SK-N-SH (cell line): Measurements from ENCODE around the gene MAGI3. TPM values are rescaled to one million over a fixed set of nuclear protein-coding genes. Genes with fewer than 3 reads are reported as not detected.

ENCODE experiments used
- CTCF ChIA-PET: fragments of 300-600, 350-600 bp; formaldehyde crosslinking; extraction: SDS; loops from one replicate; lab custom pipeline; 2021; lab: Yijun Ruan, JAX
- POLR2A ChIA-PET: fragments of 350-600 bp; sonication (Branson Sonifier 250); formaldehyde crosslinking; extraction: SDS; loops from one replicate; lab custom pipeline; 2020; ENCODE audit warnings: antibody characterized with exemption, inconsistent platforms; lab: Yijun Ruan, JAX
- DNase-seq: peaks from one replicate; pipeline ENCODE4 v3.0.0; 2012
- H2AFZ ChIP-seq: fragments of 200-600 bp; sonication (generic); 2 replicates; pipeline ENCODE4 v1.8.1; 2016; ENCODE audit warnings: antibody characterized with exemption, mild to moderate bottlenecking, low read depth
- H3F3A ChIP-seq: fragments of 200-600 bp; sonication (generic); replicated peaks from 2 replicates; pipeline ENCODE3; 2016; ENCODE audit warnings: antibody characterized with exemption, mild to moderate bottlenecking; ENCODE audit not compliant: insufficient read depth
- H3K27ac ChIP-seq, 2 experiments: fragments of 200-500 bp in 1 of 2; fragments of 200-600 bp in 1 of 2; sonication (Bioruptor generic) in 1 of 2; sonication (generic), shearing (Covaris generic) in 1 of 2; 2 replicates each; pipeline versions ENCODE4 v1.5.1 to v1.6.1; 2014 to 2016; ENCODE audit warnings: low read depth in 2 of 2, inconsistent platforms in 1 of 2, low read length in 1 of 2, mild to moderate bottlenecking in 1 of 2, mixed read lengths in 1 of 2
- H3K27me3 ChIP-seq: fragments of 200-600 bp; sonication (generic), shearing (Covaris generic); 2 replicates; pipeline ENCODE4 v1.6.1; 2016; ENCODE audit warnings: mixed run types; ENCODE audit not compliant: insufficient read depth
- H3K36me3 ChIP-seq, 2 experiments: fragments of 200-500 bp in 1 of 2; fragments of 200-600 bp in 1 of 2; sonication (Bioruptor generic) in 1 of 2; sonication (generic) in 1 of 2; replicated peaks in 1 of 2; 2 replicates each; pipeline versions ENCODE3 to v1.5.1; 2014 to 2016; ENCODE audit warnings: low read length in 1 of 2, mild to moderate bottlenecking in 1 of 2; ENCODE audit not compliant: insufficient read depth in 2 of 2, control insufficient read depth in 1 of 2
- H3K4me1 ChIP-seq, 2 experiments: fragments of 200-500 bp in 1 of 2; fragments of 200-600 bp in 1 of 2; sonication (Bioruptor generic) in 1 of 2; sonication (generic), shearing (Covaris generic) in 1 of 2; 2 replicates each; pipeline versions ENCODE4 v1.5.1 to v1.6.1; 2014 to 2016; ENCODE audit warnings: low read depth in 1 of 2, low read length in 1 of 2, mixed run types in 1 of 2; ENCODE audit not compliant: insufficient read depth in 2 of 2, control insufficient read depth in 1 of 2
- H3K4me2 ChIP-seq: fragments of 200-600 bp; sonication (generic), shearing (Covaris generic); 2 replicates; pipeline ENCODE4 v1.6.1; 2017; ENCODE audit warnings: mixed run types
- H3K4me3 ChIP-seq, 2 experiments: fragments of 200-500 bp in 1 of 2; fragments of 200-600 bp in 1 of 2; sonication (Bioruptor generic) in 1 of 2; sonication (generic), shearing (Covaris generic) in 1 of 2; 2 replicates each; pipeline versions ENCODE4 v1.5.1 to v1.8.1; 2014 to 2016; ENCODE audit warnings: low read depth in 2 of 2, inconsistent platforms in 1 of 2, low read length in 1 of 2, mild to moderate bottlenecking in 1 of 2, mixed read lengths in 1 of 2, moderate library complexity in 1 of 2
- H3K79me2 ChIP-seq: fragments of 200-600 bp; sonication (generic); 2 replicates; pipeline ENCODE4 v1.8.1; 2017; ENCODE audit warnings: mild to moderate bottlenecking; ENCODE audit not compliant: insufficient read depth
- H3K9ac ChIP-seq: fragments of 200-600 bp; sonication (generic); 2 replicates; pipeline ENCODE4 v1.6.1; 2017; ENCODE audit warnings: mixed run types
- H3K9me2 ChIP-seq: fragments of 200-600 bp; sonication (generic); 2 replicates; pipeline ENCODE4 v1.6.1; 2017; ENCODE audit warnings: mixed run types
- H3K9me3 ChIP-seq: fragments of 200-600 bp; sonication (generic); 2 replicates; pipeline ENCODE4 v1.6.1; 2017; ENCODE audit warnings: mixed run types, mild to moderate bottlenecking, moderate library complexity
- H4K20me1 ChIP-seq: fragments of 200-600 bp; sonication (generic); 2 replicates; pipeline ENCODE4 v1.6.1; 2017; ENCODE audit warnings: mild to moderate bottlenecking, mixed run types; ENCODE audit not compliant: insufficient read depth
- SIN3A ChIP-seq: IDR thresholded peaks from 2 replicates; pipeline ENCODE4 v1.6.1; 2012; ENCODE audit warnings: low read depth, mild to moderate bottlenecking, low read length, moderate library complexity, borderline replicate concordance
- SMC3 ChIP-seq: IDR thresholded peaks from 2 replicates; pipeline ENCODE4 v1.6.1; 2012; ENCODE audit warnings: low read depth, low read length, improper control_type of control experiment
- WGBS: methylation state at CpG from one replicate; pipeline ENCODE4 v1.1.6; 2017; ENCODE audit warnings: low lambda C conversion rate; 5-methylcytosine and 5-hydroxymethylcytosine counted together
- polyA plus RNA-seq, 3 experiments: library from polyadenylated mRNA; depleted of rRNA; stranded (reverse); fragments of >200 nt; gene quantifications; 2 replicates each; pipeline ENCODE4 v1.2.3, GENCODE V29; 2012
- TF ChIP-seq, protein P1 (sequence below): IDR thresholded peaks from 2 replicates; pipeline ENCODE4 v1.4.0; 2012; ENCODE audit warnings: low read depth, borderline replicate concordance
- TF ChIP-seq, protein P2 (sequence below): IDR thresholded peaks from 2 replicates; pipeline ENCODE4; 2012
- TF ChIP-seq, protein P3 (sequence below): IDR thresholded peaks from 2 replicates; pipeline ENCODE4 v1.4.0; 2012; ENCODE audit warnings: low read depth

Gene MAGI3
- polyA plus RNA-seq, 1 of the 3 experiments (the other 2 are of a cell fraction): 2.9 TPM

DNA sequence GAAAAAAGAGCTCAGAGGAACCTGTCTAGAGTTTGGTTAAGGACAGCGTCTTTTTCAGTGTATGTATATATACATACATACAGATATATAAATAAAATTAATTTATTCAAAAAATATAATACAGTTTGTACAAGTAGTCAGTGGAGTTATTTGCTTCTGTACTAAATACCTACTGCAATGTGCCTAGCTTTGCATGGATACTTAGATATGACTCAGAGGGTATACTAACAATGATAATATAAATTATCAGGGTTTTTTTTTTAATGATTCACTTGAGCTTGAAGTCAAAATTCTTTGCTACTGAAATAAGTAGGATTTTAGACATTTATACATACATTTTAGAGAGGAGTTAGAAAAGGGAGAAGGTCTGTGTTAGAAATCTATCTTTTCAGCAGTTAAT lies 251.1 kb downstream of the MAGI3 start:
- H3K27me3 ChIP-seq: no peaks in the 10 kb centered on the region
- H3K9me2 ChIP-seq: no peaks in the 10 kb centered on the region
- no peak overlapping the region; a peak in 2 of 4 replicates for H3K27ac ChIP-seq
- no peaks in the 10 kb centered on the region for H3K9me3 ChIP-seq
- DNase-seq: no peak
- H3K4me1 ChIP-seq: peaks cover 0 to 7% of the 10 kb centered on the region in 2 experiments; a peak in 2 of 4 replicates
- no peaks in the 10 kb centered on the region for H3K79me2 ChIP-seq
- WGBS: 96% methylated on average over 1 of the region's 1 CpG
- H2AFZ ChIP-seq: no peak overlapping the region
- no peaks in the 10 kb centered on the region for H4K20me1 ChIP-seq
- POLR2A ChIA-PET: no interaction called here
- peaks cover 23 to 28% of the 10 kb centered on the region in 2 experiments for H3K36me3 ChIP-seq
- CTCF ChIA-PET: interaction anchor here (1.1 kb wide), 1 partner anchor 11 kb away, joined by 3 read pairs; no protein-coding TSS in a partner anchor
- H3K4me3 ChIP-seq: no peak overlapping the region
- no peaks in the 10 kb centered on the region for H3F3A ChIP-seq
- H3K9ac ChIP-seq: no peak overlapping the region
- TF ChIP-seq, protein P1, sequence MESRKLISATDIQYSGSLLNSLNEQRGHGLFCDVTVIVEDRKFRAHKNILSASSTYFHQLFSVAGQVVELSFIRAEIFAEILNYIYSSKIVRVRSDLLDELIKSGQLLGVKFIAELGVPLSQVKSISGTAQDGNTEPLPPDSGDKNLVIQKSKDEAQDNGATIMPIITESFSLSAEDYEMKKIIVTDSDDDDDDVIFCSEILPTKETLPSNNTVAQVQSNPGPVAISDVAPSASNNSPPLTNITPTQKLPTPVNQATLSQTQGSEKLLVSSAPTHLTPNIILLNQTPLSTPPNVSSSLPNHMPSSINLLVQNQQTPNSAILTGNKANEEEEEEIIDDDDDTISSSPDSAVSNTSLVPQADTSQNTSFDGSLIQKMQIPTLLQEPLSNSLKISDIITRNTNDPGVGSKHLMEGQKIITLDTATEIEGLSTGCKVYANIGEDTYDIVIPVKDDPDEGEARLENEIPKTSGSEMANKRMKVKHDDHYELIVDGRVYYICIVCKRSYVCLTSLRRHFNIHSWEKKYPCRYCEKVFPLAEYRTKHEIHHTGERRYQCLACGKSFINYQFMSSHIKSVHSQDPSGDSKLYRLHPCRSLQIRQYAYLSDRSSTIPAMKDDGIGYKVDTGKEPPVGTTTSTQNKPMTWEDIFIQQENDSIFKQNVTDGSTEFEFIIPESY: no peak
- TF ChIP-seq SMC3 (no peak), SIN3A (no peak)
- TF ChIP-seq, protein P2, sequence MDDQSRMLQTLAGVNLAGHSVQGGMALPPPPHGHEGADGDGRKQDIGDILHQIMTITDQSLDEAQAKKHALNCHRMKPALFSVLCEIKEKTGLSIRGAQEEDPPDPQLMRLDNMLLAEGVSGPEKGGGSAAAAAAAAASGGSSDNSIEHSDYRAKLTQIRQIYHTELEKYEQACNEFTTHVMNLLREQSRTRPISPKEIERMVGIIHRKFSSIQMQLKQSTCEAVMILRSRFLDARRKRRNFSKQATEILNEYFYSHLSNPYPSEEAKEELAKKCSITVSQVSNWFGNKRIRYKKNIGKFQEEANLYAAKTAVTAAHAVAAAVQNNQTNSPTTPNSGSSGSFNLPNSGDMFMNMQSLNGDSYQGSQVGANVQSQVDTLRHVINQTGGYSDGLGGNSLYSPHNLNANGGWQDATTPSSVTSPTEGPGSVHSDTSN: no peak
- no peak overlapping the region for H3K4me2 ChIP-seq

DNA sequence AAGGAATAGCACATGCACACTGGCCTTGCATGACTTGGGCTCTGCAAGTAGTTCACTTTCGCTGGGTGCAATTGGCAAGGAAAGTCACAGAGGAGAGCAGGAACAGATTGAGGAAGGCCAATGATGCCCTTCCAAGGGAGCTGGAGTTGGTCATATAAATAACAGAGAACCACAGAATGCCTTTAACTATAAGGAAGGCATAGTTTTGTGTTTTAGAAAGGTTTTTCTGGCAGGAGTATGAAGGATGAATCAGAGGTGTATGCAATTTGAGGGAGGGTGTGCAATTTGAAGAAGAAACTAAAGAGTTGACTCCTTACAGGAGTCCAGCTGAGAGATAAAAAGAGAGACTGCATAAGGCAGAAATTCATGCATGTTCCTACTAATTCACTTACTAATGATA lies 256.8 kb downstream of the MAGI3 start:
- H3K36me3 ChIP-seq: peaks cover 36 to 45% of the 10 kb centered on the region in 2 experiments
- peaks cover 0 to under 1% of the 10 kb centered on the region in 2 experiments; a peak in 1 of 4 replicates for H3K4me1 ChIP-seq
- no peak overlapping the region for H3K4me3 ChIP-seq
- WGBS: 88% methylated on average over 1 of the region's 1 CpG
- no peak overlapping the region for H2AFZ ChIP-seq
- H3K27me3 ChIP-seq: no peaks in the 10 kb centered on the region
- H3K9ac ChIP-seq: no peak overlapping the region
- CTCF ChIA-PET: interaction anchor here (0.7 kb wide), 1 partner anchor 354 kb away, joined by 3 read pairs; no protein-coding TSS in a partner anchor
- no peak overlapping the region for H3K4me2 ChIP-seq
- no peaks in the 10 kb centered on the region for H3K9me3 ChIP-seq
- H3K27ac ChIP-seq: no peak overlapping the region; a peak in 1 of 4 replicates
- no peaks in the 10 kb centered on the region for H3K9me2 ChIP-seq
- DNase-seq: no peak
- H4K20me1 ChIP-seq: no peaks in the 10 kb centered on the region
- TF ChIP-seq, protein P1: no peak
- TF ChIP-seq, protein P3, sequence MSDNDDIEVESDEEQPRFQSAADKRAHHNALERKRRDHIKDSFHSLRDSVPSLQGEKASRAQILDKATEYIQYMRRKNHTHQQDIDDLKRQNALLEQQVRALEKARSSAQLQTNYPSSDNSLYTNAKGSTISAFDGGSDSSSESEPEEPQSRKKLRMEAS: no peak
- TF ChIP-seq, all 33 proteins: peak for 0
- Histone ChIP-seq H3K79me2 (no peaks in the 10 kb centered on the region), H3F3A (no peaks in the 10 kb centered on the region)
- POLR2A ChIA-PET: no interaction called here
